Endothelial cell (in vitro differentiated cells): ENCODE results near the gene GRB7. TPM values are rescaled to one million over a fixed set of nuclear protein-coding genes. Genes with fewer than 3 reads are reported as not detected.

ENCODE experiments used
- DNase-seq: peaks from one replicate; pipeline ENCODE4 v3.0.0; 2021; ENCODE audit warnings: low spot score
- H3K27ac Mint-ChIP-seq: one replicate; pipeline ENCODE4 v1.8.0; 2021; ENCODE audit warnings: mixed read lengths, inconsistent platforms; ENCODE audit not compliant: unreplicated experiment
- H3K27me3 Mint-ChIP-seq: one replicate; pipeline ENCODE4 v1.8.0; 2021; ENCODE audit warnings: mild to moderate bottlenecking, moderate library complexity, mixed read lengths, inconsistent platforms; ENCODE audit not compliant: unreplicated experiment
- H3K36me3 Mint-ChIP-seq: one replicate; pipeline ENCODE4 v1.8.0; 2021; ENCODE audit warnings: mild to moderate bottlenecking, low read depth, mixed read lengths, inconsistent platforms; ENCODE audit not compliant: unreplicated experiment
- H3K4me1 Mint-ChIP-seq: one replicate; pipeline ENCODE4 v1.8.0; 2021; ENCODE audit warnings: mild to moderate bottlenecking, mixed read lengths, inconsistent platforms; ENCODE audit not compliant: unreplicated experiment
- H3K4me3 Mint-ChIP-seq: one replicate; pipeline ENCODE4 v1.8.0; 2021; ENCODE audit warnings: mild to moderate bottlenecking, mixed read lengths, inconsistent platforms; ENCODE audit not compliant: unreplicated experiment
- H3K9me3 Mint-ChIP-seq: one replicate; pipeline ENCODE4 v1.8.0; 2021; ENCODE audit warnings: mixed read lengths, inconsistent platforms; ENCODE audit not compliant: unreplicated experiment
- CTCF ChIP-seq: fragments of 200-600 bp; sonication (generic); IDR thresholded peaks from one replicate; pipeline ENCODE4 v1.5.0; 2021; ENCODE audit warnings: antibody characterized with exemption; ENCODE audit not compliant: unreplicated experiment
- total RNA-seq: library from RNA; stranded (reverse); fragmentation: NEBNext Ultra II Directional; extraction: Animal tissue kit (Norgen Biotek cat#: 25700); gene quantifications from one replicate; pipeline ENCODE4 v1.2.1, GENCODE V29; 2021; ENCODE audit not compliant: unreplicated experiment

The GRB7 gene
- total RNA-seq, 1 donor from 2014 or later: 1.3 TPM

GRCh38 chr17:39715375-39716072, 22.2 kb upstream of the GRB7 start:
- Mint-ChIP-seq H3K27me3 (peaks cover 6% of the 10 kb centered on the region), H3K9me3 (no peaks in the 10 kb centered on the region), H3K4me1 (no peaks in the 10 kb centered on the region), H3K27ac (no peak overlapping the region), H3K36me3 (peaks cover 14% of the 10 kb centered on the region), H3K4me3 (no peak overlapping the region)
- DNase-seq: no peak
- no peak for TF ChIP-seq CTCF

DNA sequence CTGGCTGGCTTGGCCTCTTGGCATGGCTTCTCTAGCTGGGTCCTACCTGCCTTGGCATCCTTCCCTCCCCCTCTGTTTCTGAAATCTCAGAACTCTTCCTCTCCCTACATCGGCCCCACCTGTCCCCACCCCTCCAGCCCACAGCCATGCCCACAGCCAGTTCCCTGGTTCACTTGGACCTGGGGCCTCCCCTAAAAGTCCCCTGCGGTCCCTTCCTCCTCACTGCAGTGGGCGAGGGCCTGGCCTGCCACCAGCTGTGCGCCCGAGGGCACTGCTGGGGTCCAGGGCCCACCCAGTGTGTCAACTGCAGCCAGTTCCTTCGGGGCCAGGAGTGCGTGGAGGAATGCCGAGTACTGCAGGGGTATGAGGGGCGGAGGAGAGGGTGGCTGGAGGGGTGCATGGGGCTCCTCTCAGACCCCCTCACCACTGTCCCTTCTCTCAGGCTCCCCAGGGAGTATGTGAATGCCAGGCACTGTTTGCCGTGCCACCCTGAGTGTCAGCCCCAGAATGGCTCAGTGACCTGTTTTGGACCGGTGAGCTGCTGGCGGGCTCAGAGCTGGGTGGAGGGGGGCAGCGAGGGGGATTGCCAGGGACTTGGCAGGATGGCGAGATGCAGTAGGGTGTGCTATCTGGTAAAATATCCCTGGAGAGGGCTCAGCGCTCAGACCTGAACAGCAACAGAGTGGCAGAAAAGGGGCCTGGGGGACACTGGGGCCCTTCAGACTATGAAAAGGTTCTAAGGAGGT, 21.5 kb upstream of the GRB7 start:
- peaks cover 6% of the 10 kb centered on the region for H3K27me3 Mint-ChIP-seq
- TF ChIP-seq CTCF: no peak
- H3K36me3 Mint-ChIP-seq: peaks cover 14% of the 10 kb centered on the region
- no peak overlapping the region for H3K27ac Mint-ChIP-seq
- H3K9me3 Mint-ChIP-seq: no peaks in the 10 kb centered on the region
- no peak overlapping the region for H3K4me3 Mint-ChIP-seq
- no peak for DNase-seq
- no peaks in the 10 kb centered on the region for H3K4me1 Mint-ChIP-seq

DNA sequence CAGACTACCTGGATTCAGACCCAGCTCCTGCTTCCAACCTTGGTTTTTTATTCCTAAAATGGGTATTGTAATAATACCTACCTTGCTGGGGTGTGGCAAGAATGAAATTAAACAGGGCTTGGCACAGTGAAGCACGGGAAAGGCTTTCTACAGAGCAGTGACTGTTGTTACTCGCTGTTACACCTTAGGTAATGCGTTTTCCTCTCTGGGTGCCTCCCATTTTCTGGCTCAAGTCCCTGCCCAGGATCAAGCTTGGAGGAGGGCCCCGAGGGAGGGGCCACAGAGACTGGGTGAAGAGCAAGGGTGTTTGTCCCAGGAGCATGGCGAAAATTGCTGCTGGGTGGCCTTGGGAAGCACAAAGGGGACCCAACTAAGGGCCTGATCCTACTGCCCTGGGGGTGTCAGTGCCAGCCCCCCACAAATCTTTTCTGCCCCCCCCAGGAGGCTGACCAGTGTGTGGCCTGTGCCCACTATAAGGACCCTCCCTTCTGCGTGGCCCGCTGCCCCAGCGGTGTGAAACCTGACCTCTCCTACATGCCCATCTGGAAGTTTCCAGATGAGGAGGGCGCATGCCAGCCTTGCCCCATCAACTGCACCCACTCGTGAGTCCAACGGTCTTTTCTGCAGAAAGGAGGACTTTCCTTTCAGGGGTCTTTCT, 20.7 kb upstream of the GRB7 start:
- no peaks in the 10 kb centered on the region for H3K9me3 Mint-ChIP-seq
- H3K4me3 Mint-ChIP-seq: no peak overlapping the region
- no peak for DNase-seq
- H3K27me3 Mint-ChIP-seq: peaks cover 6% of the 10 kb centered on the region
- no peak overlapping the region for H3K27ac Mint-ChIP-seq
- peaks cover 9% of the 10 kb centered on the region for H3K36me3 Mint-ChIP-seq
- no peaks in the 10 kb centered on the region for H3K4me1 Mint-ChIP-seq
- no peak for TF ChIP-seq CTCF

GRCh38 chr17:39717660-39718059, 20.1 kb upstream of the GRB7 start:
- Mint-ChIP-seq H3K9me3 (no peaks in the 10 kb centered on the region), H3K36me3 (peaks cover 2% of the 10 kb centered on the region), H3K27me3 (peaks cover 2% of the 10 kb centered on the region), H3K4me1 (no peaks in the 10 kb centered on the region), H3K4me3 (no peak overlapping the region), H3K27ac (no peak overlapping the region)
- DNase-seq: no peak
- TF ChIP-seq CTCF: no peak
